Measurements from ENCODE around the gene NFE2L1.

Gene NFE2L1

DNA sequence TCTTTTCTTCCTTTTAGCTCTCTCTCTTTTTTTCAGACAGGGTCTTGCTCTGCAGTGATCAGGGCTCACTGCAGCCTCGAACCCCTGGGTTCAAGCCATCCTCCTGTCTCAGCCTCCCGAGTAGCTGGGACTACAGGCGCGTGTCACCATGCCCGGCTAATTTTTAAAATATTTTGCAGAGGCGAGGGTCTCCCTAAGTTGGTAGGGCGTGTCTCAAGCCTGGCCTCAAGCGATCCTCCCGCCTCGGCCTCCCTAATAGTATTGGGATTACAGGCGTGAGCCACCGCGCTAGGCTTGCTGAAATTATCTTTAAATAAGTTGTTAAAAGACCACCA is 58.6 kb downstream of the NFE2L1 start:
- peak overlapping the region; percentile 92 for H3K4me3 ChIP-seq (ENCODE audit: low read depth, low read length)

DNA sequence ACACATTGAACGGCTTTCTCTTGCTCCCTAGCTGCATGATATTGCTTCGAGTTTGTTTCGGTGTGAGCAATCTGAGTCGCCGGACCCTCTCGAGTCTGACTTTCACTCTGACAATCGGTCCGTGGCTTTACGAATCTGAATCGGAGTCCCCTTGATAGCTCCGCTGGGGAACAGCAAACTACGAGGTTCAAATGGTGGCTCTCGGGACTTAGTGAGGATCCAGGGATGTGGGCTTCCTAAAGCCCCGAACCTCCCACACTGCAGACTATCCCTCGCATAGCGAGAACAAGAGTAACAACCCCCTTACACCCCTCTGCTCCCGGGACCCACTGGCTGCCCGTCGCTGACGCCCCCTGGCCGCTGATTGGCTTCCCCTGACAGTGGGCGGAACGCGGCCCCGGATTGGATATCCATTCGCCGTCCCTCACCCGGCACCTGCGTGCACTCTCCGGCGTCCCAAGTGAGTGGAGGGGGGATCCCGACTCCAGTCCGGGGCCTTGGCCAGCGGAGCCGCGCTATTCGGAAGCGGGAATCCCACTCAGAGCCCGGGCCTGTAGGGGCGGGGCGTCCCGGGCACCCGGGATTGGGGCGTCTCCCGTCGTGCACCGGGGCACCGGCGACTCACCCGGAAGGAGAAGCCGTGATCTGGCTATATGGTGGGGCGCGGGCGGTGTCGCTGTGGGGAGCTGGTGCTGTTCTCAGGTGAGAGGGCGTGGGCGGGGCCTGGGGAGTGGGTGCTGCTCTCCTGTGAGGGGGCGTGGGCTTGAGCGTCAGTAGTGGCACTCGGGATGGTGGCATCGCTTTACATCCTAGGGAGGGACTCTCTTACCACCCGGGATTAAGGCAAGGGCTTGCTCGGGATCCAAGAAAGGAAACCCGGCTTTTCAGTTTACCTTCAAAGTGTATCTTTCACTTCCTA is 59.2 kb downstream of the NFE2L1 start, which contains the start of gene SNX11:
Gene SNX11 (plus strand): TSS at position 630 of the 919 bp plus-strand sequence. CDS start 4,278 bp downstream, outside the sequence.
- peak within 1 kb of the TSS; percentile 92 for H3K4me3 ChIP-seq (ENCODE audit: low read depth, low read length)

DNA sequence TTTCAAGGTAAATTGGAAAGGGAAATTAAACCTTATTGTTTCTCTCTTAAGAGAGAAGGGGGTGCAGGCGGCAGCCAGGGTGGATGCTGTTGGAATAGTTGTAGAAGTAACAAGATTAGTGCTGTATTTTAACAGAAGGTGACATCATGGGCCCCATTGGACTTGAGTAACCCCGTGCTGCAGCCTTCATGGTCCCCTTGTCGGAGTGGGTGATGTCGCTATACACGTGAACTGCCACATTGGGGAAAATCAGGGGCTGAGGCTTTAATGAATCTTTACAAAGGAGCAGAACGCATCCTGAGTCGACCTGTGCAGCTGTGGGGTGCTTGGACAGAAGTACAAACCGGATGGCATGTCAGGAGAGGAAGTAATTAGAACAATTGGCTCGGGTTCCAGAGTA is 62.6 kb downstream of the NFE2L1 start:
- no peak overlapping the region for H3K4me3 ChIP-seq (ENCODE audit: low read depth, low read length)
